Neural cell (in vitro differentiated cells): ENCODE data around the gene NDUFA11. TPM values are rescaled to one million over a fixed set of nuclear protein-coding genes. Genes with fewer than 3 reads are reported as not detected.

ENCODE experiments used
- H2AFZ ChIP-seq: fragments of 200-600, 300-800 bp; sonication (generic), shearing (Covaris generic); 2 replicates; pipeline ENCODE4 v1.6.0; 2014; ENCODE audit warnings: low read depth, mild to moderate bottlenecking, antibody characterized with exemption, low read length, moderate library complexity
- H3F3A ChIP-seq: fragments of 200-600 bp; shearing (Covaris generic); 2 replicates; pipeline ENCODE4 v1.6.1; 2016; ENCODE audit warnings: mild to moderate bottlenecking, moderate library complexity, mixed read lengths, antibody characterized with exemption, low read length; ENCODE audit not compliant: insufficient read depth, poor library complexity, severe bottlenecking
- H3K27ac ChIP-seq: fragments of 200-600, 300-800 bp; sonication (generic), shearing (Covaris generic); 2 replicates; pipeline ENCODE4 v1.5.1; 2014; ENCODE audit warnings: mild to moderate bottlenecking, low read length, moderate library complexity
- H3K27me3 ChIP-seq: fragments of 300-800, 200-600 bp; sonication (generic), shearing (Covaris generic); 2 replicates; pipeline ENCODE4 v1.6.0; 2014; ENCODE audit warnings: mild to moderate bottlenecking, low read depth, low read length, moderate library complexity; ENCODE audit not compliant: insufficient read depth
- H3K36me3 ChIP-seq: fragments of 300-800, 200-600 bp; sonication (generic), shearing (Covaris generic); 2 replicates; pipeline ENCODE4 v1.5.1; 2014; ENCODE audit warnings: mild to moderate bottlenecking, antibody characterized with exemption, low read length, moderate library complexity; ENCODE audit not compliant: insufficient read depth
- H3K4me2 ChIP-seq: fragments of 300-800, 200-600 bp; sonication (generic), shearing (Covaris generic); 2 replicates; pipeline ENCODE4 v1.6.0; 2014; ENCODE audit warnings: mild to moderate bottlenecking, low read length
- H3K4me3 ChIP-seq: fragments of 300-800, 200-600 bp; sonication (generic), shearing (Covaris generic); 2 replicates; pipeline ENCODE4 v1.5.1; 2014; ENCODE audit warnings: mild to moderate bottlenecking, low read length, moderate library complexity
- H3K79me2 ChIP-seq: fragments of 200-600 bp; shearing (Covaris generic); replicated peaks from 2 replicates; pipeline ENCODE4 v1.6.0; 2014; ENCODE audit warnings: mild to moderate bottlenecking, low read length, moderate library complexity; ENCODE audit not compliant: insufficient read depth
- H3K9ac ChIP-seq: fragments of 300-800, 200-600 bp; sonication (generic), shearing (Covaris generic); 2 replicates; pipeline ENCODE4 v1.6.1; 2016; ENCODE audit warnings: mild to moderate bottlenecking, low read length, mixed read lengths
- H3K9me2 ChIP-seq: fragments of 200-600 bp; shearing (Covaris generic); 2 replicates; pipeline ENCODE4 v1.6.1; 2016; ENCODE audit warnings: mild to moderate bottlenecking, low read length, mixed read lengths; ENCODE audit not compliant: insufficient read depth
- H3K9me3 ChIP-seq: fragments of 200-600, 300-800 bp; sonication (generic), shearing (Covaris generic); 2 replicates; pipeline ENCODE4 v1.6.1; 2016; ENCODE audit warnings: mild to moderate bottlenecking, mixed run types, low read length, moderate library complexity, mixed read lengths
- H4K20me1 ChIP-seq: fragments of 200-600 bp; shearing (Covaris generic); 2 replicates; pipeline ENCODE4 v1.6.1; 2016; ENCODE audit warnings: mild to moderate bottlenecking, mixed run types; ENCODE audit not compliant: insufficient read depth
- EP300 ChIP-seq: fragments of 450-650 bp; conservative IDR thresholded peaks from 2 replicates; pipeline ENCODE4 v1.6.1; 2014; ENCODE audit warnings: antibody characterized with exemption, mild to moderate bottlenecking, moderate library complexity; ENCODE audit not compliant: poor library complexity, severe bottlenecking
- EZH2 ChIP-seq: fragments of 200-600, 300-800 bp; shearing (Covaris generic), sonication (generic); IDR thresholded peaks from 2 replicates; pipeline ENCODE4 v1.6.1; 2014; ENCODE audit warnings: antibody characterized with exemption, low read length, borderline replicate concordance, mild to moderate bottlenecking; ENCODE audit not compliant: insufficient read depth, poor library complexity, severe bottlenecking
- MXI1 ChIP-seq: fragments of 450-650 bp; conservative IDR thresholded peaks from 2 replicates; pipeline ENCODE4 v1.6.1; 2014; ENCODE audit warnings: antibody characterized with exemption, mild to moderate bottlenecking; ENCODE audit not compliant: poor library complexity, severe bottlenecking
- POLR2AphosphoS5 ChIP-seq: IDR thresholded peaks from 2 replicates; pipeline ENCODE4 v1.6.1; 2012
- RAD21 ChIP-seq: fragments of 450-650 bp; conservative IDR thresholded peaks from 2 replicates; pipeline ENCODE4 v1.6.1; 2014; ENCODE audit warnings: antibody characterized with exemption, mild to moderate bottlenecking, moderate library complexity
- SMC3 ChIP-seq: fragments of 450-650 bp; conservative IDR thresholded peaks from 2 replicates; pipeline ENCODE4 v1.6.1; 2014; ENCODE audit warnings: antibody characterized with exemption, mild to moderate bottlenecking, moderate library complexity; ENCODE audit not compliant: poor library complexity
- TAF1 ChIP-seq: IDR thresholded peaks from 2 replicates; pipeline ENCODE4 v1.6.1; 2012; ENCODE audit warnings: low read depth
- polyA plus RNA-seq: library from polyadenylated mRNA; depleted of rRNA; stranded (reverse); fragments of >200 nt; gene quantifications from 2 replicates; pipeline ENCODE4 v1.2.3, GENCODE V29; 2014
- TF ChIP-seq, protein P1 (sequence below): fragments of 450-650 bp; IDR thresholded peaks from 2 replicates; pipeline ENCODE4 v1.5.1; 2014; ENCODE audit warnings: antibody characterized with exemption, mild to moderate bottlenecking, moderate library complexity; ENCODE audit not compliant: poor library complexity, severe bottlenecking
- TF ChIP-seq, protein P2 (sequence below): IDR thresholded peaks from 2 replicates; pipeline ENCODE4 v1.6.1; 2012; ENCODE audit warnings: borderline replicate concordance

NDUFA11 gene
- polyA plus RNA-seq, 1 donor from 2014 or later, result 594 TPM

DNA sequence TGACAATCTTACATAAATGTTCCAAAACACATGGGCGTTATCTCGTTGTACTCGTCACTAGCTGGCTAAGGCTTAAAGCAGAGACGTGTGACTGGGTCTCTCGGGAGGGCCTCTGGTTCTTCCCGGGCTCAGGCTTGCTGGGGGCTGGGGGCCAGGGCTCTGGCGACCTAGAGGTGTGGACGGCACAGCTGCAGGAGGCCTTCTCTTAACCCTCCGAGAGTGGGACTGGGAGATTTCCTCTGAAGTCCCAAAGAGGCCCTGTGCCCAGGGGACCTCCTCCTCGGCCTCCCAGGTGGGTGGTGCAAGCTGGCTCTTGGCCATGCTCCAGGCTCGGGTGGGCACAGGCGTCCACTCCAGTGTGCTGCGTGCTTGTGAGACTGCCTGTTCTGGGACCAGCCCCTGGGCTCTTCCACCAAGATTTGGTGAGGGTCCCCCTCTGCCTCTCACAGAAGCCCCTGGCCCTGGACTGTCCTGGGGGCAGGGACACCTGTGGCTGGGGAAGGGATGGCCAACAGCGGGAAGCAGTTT, 12.7 kb upstream of the NDUFA11 start:
- TF ChIP-seq, protein P1, sequence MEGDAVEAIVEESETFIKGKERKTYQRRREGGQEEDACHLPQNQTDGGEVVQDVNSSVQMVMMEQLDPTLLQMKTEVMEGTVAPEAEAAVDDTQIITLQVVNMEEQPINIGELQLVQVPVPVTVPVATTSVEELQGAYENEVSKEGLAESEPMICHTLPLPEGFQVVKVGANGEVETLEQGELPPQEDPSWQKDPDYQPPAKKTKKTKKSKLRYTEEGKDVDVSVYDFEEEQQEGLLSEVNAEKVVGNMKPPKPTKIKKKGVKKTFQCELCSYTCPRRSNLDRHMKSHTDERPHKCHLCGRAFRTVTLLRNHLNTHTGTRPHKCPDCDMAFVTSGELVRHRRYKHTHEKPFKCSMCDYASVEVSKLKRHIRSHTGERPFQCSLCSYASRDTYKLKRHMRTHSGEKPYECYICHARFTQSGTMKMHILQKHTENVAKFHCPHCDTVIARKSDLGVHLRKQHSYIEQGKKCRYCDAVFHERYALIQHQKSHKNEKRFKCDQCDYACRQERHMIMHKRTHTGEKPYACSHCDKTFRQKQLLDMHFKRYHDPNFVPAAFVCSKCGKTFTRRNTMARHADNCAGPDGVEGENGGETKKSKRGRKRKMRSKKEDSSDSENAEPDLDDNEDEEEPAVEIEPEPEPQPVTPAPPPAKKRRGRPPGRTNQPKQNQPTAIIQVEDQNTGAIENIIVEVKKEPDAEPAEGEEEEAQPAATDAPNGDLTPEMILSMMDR, result no peak
- TF ChIP-seq EZH2, result no peak
- no peak for TF ChIP-seq MXI1
- TF ChIP-seq POLR2AphosphoS5, result no peak
- TF ChIP-seq, protein P2, sequence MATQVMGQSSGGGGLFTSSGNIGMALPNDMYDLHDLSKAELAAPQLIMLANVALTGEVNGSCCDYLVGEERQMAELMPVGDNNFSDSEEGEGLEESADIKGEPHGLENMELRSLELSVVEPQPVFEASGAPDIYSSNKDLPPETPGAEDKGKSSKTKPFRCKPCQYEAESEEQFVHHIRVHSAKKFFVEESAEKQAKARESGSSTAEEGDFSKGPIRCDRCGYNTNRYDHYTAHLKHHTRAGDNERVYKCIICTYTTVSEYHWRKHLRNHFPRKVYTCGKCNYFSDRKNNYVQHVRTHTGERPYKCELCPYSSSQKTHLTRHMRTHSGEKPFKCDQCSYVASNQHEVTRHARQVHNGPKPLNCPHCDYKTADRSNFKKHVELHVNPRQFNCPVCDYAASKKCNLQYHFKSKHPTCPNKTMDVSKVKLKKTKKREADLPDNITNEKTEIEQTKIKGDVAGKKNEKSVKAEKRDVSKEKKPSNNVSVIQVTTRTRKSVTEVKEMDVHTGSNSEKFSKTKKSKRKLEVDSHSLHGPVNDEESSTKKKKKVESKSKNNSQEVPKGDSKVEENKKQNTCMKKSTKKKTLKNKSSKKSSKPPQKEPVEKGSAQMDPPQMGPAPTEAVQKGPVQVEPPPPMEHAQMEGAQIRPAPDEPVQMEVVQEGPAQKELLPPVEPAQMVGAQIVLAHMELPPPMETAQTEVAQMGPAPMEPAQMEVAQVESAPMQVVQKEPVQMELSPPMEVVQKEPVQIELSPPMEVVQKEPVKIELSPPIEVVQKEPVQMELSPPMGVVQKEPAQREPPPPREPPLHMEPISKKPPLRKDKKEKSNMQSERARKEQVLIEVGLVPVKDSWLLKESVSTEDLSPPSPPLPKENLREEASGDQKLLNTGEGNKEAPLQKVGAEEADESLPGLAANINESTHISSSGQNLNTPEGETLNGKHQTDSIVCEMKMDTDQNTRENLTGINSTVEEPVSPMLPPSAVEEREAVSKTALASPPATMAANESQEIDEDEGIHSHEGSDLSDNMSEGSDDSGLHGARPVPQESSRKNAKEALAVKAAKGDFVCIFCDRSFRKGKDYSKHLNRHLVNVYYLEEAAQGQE, result no peak
- no peak for TF ChIP-seq TAF1
- TF ChIP-seq RAD21, result no peak
- TF ChIP-seq EP300, result no peak
- no peak for TF ChIP-seq SMC3
- H3K79me2 ChIP-seq, result no peaks in the 10 kb centered on the region
- no peak overlapping the region for H3K9ac ChIP-seq
- H4K20me1 ChIP-seq, result no peaks in the 10 kb centered on the region
- H3K27me3 ChIP-seq, result no peaks in the 10 kb centered on the region
- no peak overlapping the region for H2AFZ ChIP-seq
- no peak overlapping the region for H3K4me2 ChIP-seq
- H3F3A ChIP-seq, result no peaks in the 10 kb centered on the region
- no peaks in the 10 kb centered on the region for H3K36me3 ChIP-seq
- no peaks in the 10 kb centered on the region for H3K9me2 ChIP-seq
- H3K27ac ChIP-seq, result no peak overlapping the region
- no peaks in the 10 kb centered on the region for H3K9me3 ChIP-seq
- no peak overlapping the region for H3K4me3 ChIP-seq

DNA sequence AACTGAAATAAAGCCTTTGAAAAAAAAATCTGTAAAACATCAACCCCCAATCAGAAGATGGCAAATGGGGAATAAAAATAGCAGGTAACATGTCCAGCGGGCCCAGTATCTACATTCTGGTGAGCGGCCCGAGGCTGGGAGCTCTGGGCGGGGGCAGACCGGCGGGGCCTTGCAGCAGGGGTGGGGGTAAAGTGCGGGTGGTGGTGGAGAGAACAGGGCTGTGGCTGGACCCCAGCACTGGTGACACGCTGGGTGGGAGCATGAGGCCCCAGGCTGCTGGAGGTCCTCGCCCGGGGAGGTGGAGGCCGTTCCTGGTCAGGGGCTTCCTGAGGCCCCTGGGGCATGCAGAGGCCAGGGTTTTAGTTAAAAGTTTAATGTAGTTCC, 12.2 kb upstream of the NDUFA11 start:
- H3K4me2 ChIP-seq, result no peak overlapping the region
- H3K9me2 ChIP-seq, result no peaks in the 10 kb centered on the region
- no peaks in the 10 kb centered on the region for H4K20me1 ChIP-seq
- H3K36me3 ChIP-seq, result no peaks in the 10 kb centered on the region
- no peak overlapping the region for H3K4me3 ChIP-seq
- no peaks in the 10 kb centered on the region for H3K9me3 ChIP-seq
- no peaks in the 10 kb centered on the region for H3K27me3 ChIP-seq
- no peaks in the 10 kb centered on the region for H3K79me2 ChIP-seq
- H3K27ac ChIP-seq, result no peak overlapping the region
- TF ChIP-seq MXI1 (no peak), TAF1 (no peak), SMC3 (no peak), POLR2AphosphoS5 (no peak), EP300 (no peak), EZH2 (no peak), RAD21 (no peak)
- TF ChIP-seq, protein P1, result no peak
- TF ChIP-seq, protein P2, result no peak
- no peak overlapping the region for H2AFZ ChIP-seq
- no peak overlapping the region for H3K9ac ChIP-seq
- no peaks in the 10 kb centered on the region for H3F3A ChIP-seq
